ENCODE measurements around the gene FAM236D. TPM values are rescaled to one million over a fixed set of nuclear protein-coding genes. Genes with fewer than 3 reads are reported as not detected.
"Not testable (repeated sequence)": the region's sequence is repeated elsewhere in the genome, so short reads cannot be mapped to it uniquely, and the experiment has no call there.

The FAM236D gene
- total RNA-seq: not detected

GRCh38 chrX:72808110-72808509 lies at the start of gene FAM236D:
TSS of gene FAM236D (minus strand) at chrX:72808210. CDS start at chrX:72808110, 100 bp downstream.
- H3K36me3 Mint-ChIP-seq (ENCODE audit: low read depth); CTCF ChIA-PET; H3K4me1 Mint-ChIP-seq; H3K27me3 Mint-ChIP-seq; H3K4me3 Mint-ChIP-seq; ATAC-seq; POLR2A ChIA-PET; H3K27ac Mint-ChIP-seq; intact Hi-C loops (cut with DNase I, micrococcal nuclease); H3K9me3 Mint-ChIP-seq (ENCODE audit: low read depth); DNase-seq: not testable (repeated sequence)

DNA sequence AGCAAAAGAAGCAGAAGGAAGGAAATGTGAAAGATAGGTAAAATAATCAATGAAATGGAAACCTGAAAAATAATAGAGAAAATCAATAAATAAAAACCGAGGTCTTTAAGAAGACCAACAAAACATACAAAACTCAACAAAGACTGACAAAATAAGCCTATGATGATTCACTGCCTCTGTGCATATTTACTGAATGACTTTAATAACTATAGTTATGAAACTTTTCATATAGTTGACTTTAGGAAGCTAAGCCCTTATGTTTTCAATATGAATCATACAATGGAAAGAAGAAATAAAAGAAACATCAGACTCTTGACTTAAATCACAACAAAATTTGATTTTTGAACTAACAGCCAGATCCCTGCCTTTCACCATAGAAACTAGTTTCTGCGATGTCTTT lies 29.5 kb upstream of the FAM236D start:
- H3K27me3 Mint-ChIP-seq; H3K9me3 Mint-ChIP-seq (ENCODE audit: low read depth); ATAC-seq; CTCF ChIA-PET; POLR2A ChIA-PET; H3K36me3 Mint-ChIP-seq (ENCODE audit: low read depth); H3K27ac Mint-ChIP-seq; H3K4me3 Mint-ChIP-seq; DNase-seq; intact Hi-C loops (cut with DNase I, micrococcal nuclease); H3K4me1 Mint-ChIP-seq: not testable (repeated sequence)

DNA sequence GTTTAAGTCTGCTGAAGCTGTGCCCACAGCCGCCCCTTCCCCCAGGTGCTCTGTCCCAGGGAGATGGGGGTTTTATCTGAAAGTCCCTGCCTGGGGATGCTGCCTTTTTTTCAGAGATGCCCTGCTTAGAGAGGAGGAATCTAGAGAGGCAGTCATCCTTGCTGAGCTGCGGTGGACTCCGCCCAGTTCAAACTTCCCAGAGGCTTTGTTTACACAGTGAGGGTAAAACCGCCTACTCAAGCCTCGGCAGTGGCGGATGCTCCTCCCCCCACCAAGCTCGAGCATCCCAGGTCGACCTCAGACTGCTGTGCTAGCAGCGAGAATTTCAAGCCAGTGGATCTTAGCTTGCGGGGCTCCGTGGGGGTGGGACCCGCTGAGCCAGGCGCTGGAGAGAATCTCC lies 22.7 kb upstream of the FAM236D start:
- H3K27ac Mint-ChIP-seq; H3K4me1 Mint-ChIP-seq; DNase-seq; H3K36me3 Mint-ChIP-seq (ENCODE audit: low read depth); POLR2A ChIA-PET; H3K4me3 Mint-ChIP-seq; H3K9me3 Mint-ChIP-seq (ENCODE audit: low read depth); H3K27me3 Mint-ChIP-seq; CTCF ChIA-PET; ATAC-seq; intact Hi-C loops (cut with DNase I, micrococcal nuclease): not testable (repeated sequence)

GRCh38 chrX:72790390-72790789 lies 17.6 kb downstream of the FAM236D start:
- CTCF ChIA-PET; H3K4me3 Mint-ChIP-seq; H3K27ac Mint-ChIP-seq; DNase-seq; ATAC-seq; H3K4me1 Mint-ChIP-seq; H3K36me3 Mint-ChIP-seq (ENCODE audit: low read depth); H3K9me3 Mint-ChIP-seq (ENCODE audit: low read depth); POLR2A ChIA-PET; H3K27me3 Mint-ChIP-seq; intact Hi-C loops (cut with DNase I, micrococcal nuclease): not testable (repeated sequence)

- H3K36me3 Mint-ChIP-seq (ENCODE audit: low read depth); H3K4me3 Mint-ChIP-seq; POLR2A ChIA-PET; H3K27me3 Mint-ChIP-seq; intact Hi-C loops (cut with DNase I, micrococcal nuclease); H3K4me1 Mint-ChIP-seq; CTCF ChIA-PET; H3K9me3 Mint-ChIP-seq (ENCODE audit: low read depth); DNase-seq; H3K27ac Mint-ChIP-seq: not testable (repeated sequence)
- ATAC-seq: peak; percentile 39
Measured at GRCh38 chrX:72788142-72788541, 19.9 kb downstream of the FAM236D start.

- H3K27me3 Mint-ChIP-seq; H3K4me3 Mint-ChIP-seq; DNase-seq; ATAC-seq; POLR2A ChIA-PET; H3K9me3 Mint-ChIP-seq (ENCODE audit: low read depth); H3K27ac Mint-ChIP-seq; CTCF ChIA-PET; H3K4me1 Mint-ChIP-seq; intact Hi-C loops (cut with DNase I, micrococcal nuclease); H3K36me3 Mint-ChIP-seq (ENCODE audit: low read depth): not testable (repeated sequence)
Measured at GRCh38 chrX:72783964-72784363, 24.0 kb downstream of the FAM236D start.

- CTCF ChIA-PET; DNase-seq; intact Hi-C loops (cut with DNase I, micrococcal nuclease); ATAC-seq; H3K27ac Mint-ChIP-seq; H3K9me3 Mint-ChIP-seq (ENCODE audit: low read depth); POLR2A ChIA-PET; H3K27me3 Mint-ChIP-seq; H3K4me3 Mint-ChIP-seq; H3K4me1 Mint-ChIP-seq; H3K36me3 Mint-ChIP-seq (ENCODE audit: low read depth): not testable (repeated sequence)
Measured at GRCh38 chrX:72783365-72783936, 24.6 kb downstream of the FAM236D start.

GRCh38 chrX:72782560-72782959 lies 25.4 kb downstream of the FAM236D start, which contains the start of gene FAM236B:
TSS of gene FAM236B (minus strand) at chrX:72782660. CDS start at chrX:72782560, 100 bp downstream.
- intact Hi-C loops (cut with DNase I, micrococcal nuclease); H3K27ac Mint-ChIP-seq; H3K9me3 Mint-ChIP-seq (ENCODE audit: low read depth); H3K36me3 Mint-ChIP-seq (ENCODE audit: low read depth); CTCF ChIA-PET; H3K4me3 Mint-ChIP-seq; H3K27me3 Mint-ChIP-seq; H3K4me1 Mint-ChIP-seq; DNase-seq; ATAC-seq; POLR2A ChIA-PET: not testable (repeated sequence)

DNA sequence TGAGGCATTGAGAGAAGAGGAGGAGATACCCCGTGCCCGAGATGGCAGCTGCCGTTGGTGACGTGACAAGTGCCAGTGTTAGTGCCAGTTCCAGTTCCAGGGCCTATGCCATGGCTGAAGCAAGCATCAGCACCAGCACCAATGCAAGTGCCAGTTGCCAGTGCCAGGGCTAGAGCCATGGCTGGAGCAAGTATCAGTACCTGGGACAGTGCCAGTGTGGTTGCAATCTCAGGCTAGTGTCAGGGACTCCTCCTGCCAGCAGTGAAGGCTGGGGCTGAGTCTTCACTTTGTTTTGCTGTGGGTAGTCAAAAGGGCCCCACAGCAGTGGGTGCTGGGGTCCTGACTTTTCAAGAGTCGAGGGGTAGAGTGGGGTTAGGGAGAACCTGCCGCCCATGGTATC lies 29.9 kb downstream of the FAM236D start:
- H3K27ac Mint-ChIP-seq; intact Hi-C loops (cut with DNase I, micrococcal nuclease); H3K36me3 Mint-ChIP-seq (ENCODE audit: low read depth); POLR2A ChIA-PET; DNase-seq; ATAC-seq; H3K4me3 Mint-ChIP-seq; CTCF ChIA-PET; H3K4me1 Mint-ChIP-seq; H3K9me3 Mint-ChIP-seq (ENCODE audit: low read depth); H3K27me3 Mint-ChIP-seq: not testable (repeated sequence)

- CTCF ChIA-PET: not testable (repeated sequence)
- peak; percentile 84 for ATAC-seq
Measured at GRCh38 chrX:72777467-72777790, 30.6 kb downstream of the FAM236D start.

DNA sequence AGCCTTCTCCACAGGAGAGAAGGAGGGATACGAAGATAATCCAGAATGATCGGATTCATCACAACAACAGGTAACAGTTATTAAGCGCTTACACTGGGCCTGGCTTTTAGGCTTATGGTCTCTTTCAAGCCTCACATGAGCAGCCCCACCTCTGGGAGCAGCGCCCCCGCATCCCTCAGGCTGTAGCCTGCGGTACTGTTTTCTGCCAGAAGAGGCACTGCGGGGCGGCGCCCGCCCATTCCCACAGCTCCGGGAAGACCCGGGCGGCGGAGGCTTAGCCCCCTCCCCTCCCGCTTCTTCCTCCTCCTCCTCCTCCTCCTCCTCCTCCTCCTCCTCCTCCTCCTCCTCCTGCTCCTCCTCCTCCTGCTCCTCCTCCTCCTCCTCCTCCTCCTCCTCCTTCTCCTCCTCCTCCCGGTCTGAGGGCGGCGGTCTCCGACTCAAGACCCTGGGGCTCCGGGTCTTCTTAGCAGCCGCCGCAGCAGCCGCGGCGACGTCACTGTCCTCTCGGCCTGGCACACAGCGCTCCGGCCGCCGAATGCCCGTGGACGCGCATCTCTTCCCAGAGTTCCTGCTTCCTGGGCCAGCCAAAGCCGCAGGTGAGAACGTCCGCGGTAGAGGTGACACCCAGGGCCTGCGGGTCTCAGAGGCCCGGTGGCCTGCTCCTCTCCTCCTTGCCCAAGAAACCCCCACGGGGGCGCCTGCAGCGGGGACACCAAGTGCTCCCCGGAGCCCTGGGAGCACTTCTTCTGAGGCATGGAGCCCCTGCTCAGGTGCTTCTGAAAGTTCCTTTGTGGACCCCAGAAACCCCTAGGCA lies 31.1 kb downstream of the FAM236D start, which contains the start of gene DMRTC1B:
Gene DMRTC1B (plus strand): TSS at position 238 of the 814 bp plus-strand sequence. CDS start 68,246 bp downstream, outside the sequence.
- CTCF ChIA-PET; H3K36me3 Mint-ChIP-seq (ENCODE audit: low read depth); intact Hi-C loops (cut with DNase I, micrococcal nuclease); H3K4me1 Mint-ChIP-seq; H3K9me3 Mint-ChIP-seq (ENCODE audit: low read depth); H3K27ac Mint-ChIP-seq; H3K4me3 Mint-ChIP-seq; DNase-seq; POLR2A ChIA-PET; H3K27me3 Mint-ChIP-seq: not testable (repeated sequence)
- peak; percentile 89 for ATAC-seq

More at GRCh38 chrX:72777467-72777790, 30.6 kb downstream of the FAM236D start:
- H3K27me3 Mint-ChIP-seq; DNase-seq; H3K36me3 Mint-ChIP-seq (ENCODE audit: low read depth); H3K4me3 Mint-ChIP-seq; H3K4me1 Mint-ChIP-seq; H3K9me3 Mint-ChIP-seq (ENCODE audit: low read depth); intact Hi-C loops (cut with DNase I, micrococcal nuclease); H3K27ac Mint-ChIP-seq; POLR2A ChIA-PET: not testable (repeated sequence)

DNA sequence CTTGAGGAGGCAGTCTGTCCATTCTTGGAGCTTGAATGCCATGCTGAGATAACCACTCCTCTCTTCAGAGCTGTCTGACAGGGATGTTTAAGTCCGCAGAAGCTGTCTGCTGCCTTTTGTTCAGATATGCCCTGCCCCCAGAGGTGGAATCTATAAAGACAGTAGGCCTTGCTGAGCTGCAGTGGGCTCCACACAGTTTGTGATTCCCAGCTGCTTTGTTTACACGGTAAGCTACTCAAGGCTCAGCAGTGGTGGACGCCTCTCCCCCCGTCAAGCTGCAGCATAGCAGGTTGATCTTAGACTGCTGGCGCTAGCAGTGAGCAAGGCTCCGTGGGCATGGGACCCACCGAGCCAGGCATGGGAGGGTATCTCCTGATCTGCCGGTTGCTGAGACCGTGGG lies 47.6 kb downstream of the FAM236D start:
- H3K4me3 Mint-ChIP-seq; DNase-seq; H3K9me3 Mint-ChIP-seq (ENCODE audit: low read depth); intact Hi-C loops (cut with DNase I, micrococcal nuclease); H3K4me1 Mint-ChIP-seq; ATAC-seq; H3K27ac Mint-ChIP-seq; CTCF ChIA-PET; POLR2A ChIA-PET; H3K27me3 Mint-ChIP-seq; H3K36me3 Mint-ChIP-seq (ENCODE audit: low read depth): not testable (repeated sequence)

Measured in activated CD4-positive, alpha-beta T cell treated with anti-CD3 and anti-CD28 coated beads for 36 hours (primary cell).